ENCODE results near the gene CHMP3.
"Not testable (repeated sequence)": the region's sequence is repeated elsewhere in the genome, so short reads cannot be mapped to it uniquely, and the experiment has no call there.

The CHMP3 gene

GRCh38 chr2:86562922-86563649 is at the start of gene CHMP3:
TSS of gene CHMP3 (minus strand) at chr2:86563443. CDS start at chr2:86563348, 95 bp downstream.
- peak; percentile 97 for DNase-seq

GRCh38 chr2:86610871-86611270 is 47.6 kb upstream of the CHMP3 start:
- DNase-seq: no peak

GRCh38 chr2:86608832-86609410 is 45.7 kb upstream of the CHMP3 start:
- no peak for DNase-seq

- DNase-seq: no peak
Measured at GRCh38 chr2:86603905-86604304, 40.7 kb upstream of the CHMP3 start.

- DNase-seq: no peak
Measured at GRCh38 chr2:86598966-86599365, 35.7 kb upstream of the CHMP3 start.

GRCh38 chr2:86596118-86596517 is 32.9 kb upstream of the CHMP3 start:
- DNase-seq: no peak

- DNase-seq: no peak
Measured at GRCh38 chr2:86593266-86593665, 30.0 kb upstream of the CHMP3 start.

GRCh38 chr2:86592547-86593230 is 29.4 kb upstream of the CHMP3 start:
- no peak for DNase-seq

- DNase-seq: not testable (repeated sequence)
Measured at GRCh38 chr2:86589701-86590100, 26.5 kb upstream of the CHMP3 start.

GRCh38 chr2:86584151-86584913 is 21.1 kb upstream of the CHMP3 start:
- no peak for DNase-seq

- DNase-seq: no peak
Measured at GRCh38 chr2:86580560-86580959, 17.3 kb upstream of the CHMP3 start.

- no peak for DNase-seq
Measured at GRCh38 chr2:86577817-86578456, 14.7 kb upstream of the CHMP3 start.

GRCh38 chr2:86570059-86570458 is 6.8 kb upstream of the CHMP3 start:
- DNase-seq: no peak

- no peak for DNase-seq
Measured at GRCh38 chr2:86566821-86567190, 3.6 kb upstream of the CHMP3 start.

GRCh38 chr2:86566158-86566820 is 3.0 kb upstream of the CHMP3 start:
- no peak for DNase-seq

GRCh38 chr2:86563650-86564061 is 413 bp upstream of the CHMP3 start:
- no peak for DNase-seq

- no peak for DNase-seq
Measured at GRCh38 chr2:86562485-86562921, 740 bp downstream of the CHMP3 start.

- no peak for DNase-seq
Measured at GRCh38 chr2:86557836-86558235, 5.4 kb downstream of the CHMP3 start.

GRCh38 chr2:86556508-86556907 is 6.7 kb downstream of the CHMP3 start:
- DNase-seq: no peak

GRCh38 chr2:86552889-86553288 is 10.4 kb downstream of the CHMP3 start:
- DNase-seq: no peak

GRCh38 chr2:86549963-86550725 is 13.1 kb downstream of the CHMP3 start:
- not testable (repeated sequence) for DNase-seq
